DOHH2 (cell line): ENCODE measurements around the gene SYN1.
"Not testable (repeated sequence)": the region's sequence is repeated elsewhere in the genome, so short reads cannot be mapped to it uniquely, and the experiment has no call there.

Experiments
- H3F3A ChIP-seq: fragments of 200-600 bp; sonication (generic), shearing (Covaris generic); 2 replicates; pipeline ENCODE4 v1.6.0; 2016; ENCODE audit warnings: antibody characterized with exemption, mild to moderate bottlenecking; ENCODE audit not compliant: control insufficient read depth, insufficient read depth
- H3K27ac ChIP-seq: fragments of 200-600 bp; sonication (generic); 2 replicates; pipeline ENCODE4 v1.5.1; 2014; ENCODE audit warnings: low read depth, mild to moderate bottlenecking, low read length, moderate library complexity
- H3K27me3 ChIP-seq: fragments of 200-600 bp; sonication (generic); 2 replicates; pipeline ENCODE4 v1.6.1; 2014; ENCODE audit warnings: mild to moderate bottlenecking, low read length, mixed read lengths; ENCODE audit not compliant: control insufficient read depth
- H3K36me3 ChIP-seq: fragments of 200-600 bp; sonication (generic); 2 replicates; pipeline ENCODE4 v1.6.1; 2014; ENCODE audit warnings: mild to moderate bottlenecking, low read length, moderate library complexity, mixed read lengths; ENCODE audit not compliant: control insufficient read depth
- H3K4me1 ChIP-seq: fragments of 200-600 bp; sonication (generic); 2 replicates; pipeline ENCODE4 v1.6.1; 2014; ENCODE audit warnings: mild to moderate bottlenecking, low read length, mixed read lengths; ENCODE audit not compliant: control insufficient read depth
- H3K4me2 ChIP-seq: fragments of 200-600 bp; sonication (generic); 2 replicates; pipeline ENCODE4 v1.6.0; 2014; ENCODE audit warnings: mild to moderate bottlenecking, low read length, moderate library complexity
- H3K4me3 ChIP-seq: fragments of 200-600 bp; sonication (generic); 2 replicates; pipeline ENCODE4 v1.5.1; 2014; ENCODE audit warnings: mild to moderate bottlenecking, low read length, mixed read lengths
- H3K79me2 ChIP-seq: fragments of 200-600 bp; sonication (generic); 2 replicates; pipeline ENCODE4 v1.6.1; 2014; ENCODE audit warnings: mild to moderate bottlenecking, low read length, mixed read lengths; ENCODE audit not compliant: control insufficient read depth
- H3K9me2 ChIP-seq: fragments of 200-600 bp; sonication (generic); replicated peaks from 2 replicates; pipeline ENCODE4 v1.6.1; 2014; ENCODE audit warnings: mild to moderate bottlenecking, low read length, mixed read lengths; ENCODE audit not compliant: control insufficient read depth
- H3K9me3 ChIP-seq: fragments of 200-600 bp; sonication (generic); 2 replicates; pipeline ENCODE4 v1.6.1; 2014; ENCODE audit warnings: antibody characterized with exemption, low read length, mixed read lengths; ENCODE audit not compliant: control insufficient read depth, insufficient read depth
- H4K20me1 ChIP-seq: fragments of 200-600 bp; sonication (generic); 2 replicates; pipeline ENCODE4 v1.6.0; 2014; ENCODE audit warnings: low read depth, mild to moderate bottlenecking, antibody characterized with exemption, low read length, moderate library complexity; ENCODE audit not compliant: control insufficient read depth, insufficient read depth
- CTCF ChIP-seq: fragments of 200-600 bp; sonication (generic); IDR thresholded peaks from one replicate; pipeline ENCODE4 v1.5.1; 2014; ENCODE audit warnings: antibody characterized with exemption, mild to moderate bottlenecking, low read depth, low read length; ENCODE audit not compliant: poor library complexity, severe bottlenecking
- EZH2phosphoT487 ChIP-seq: fragments of 200-600 bp; sonication (generic); IDR thresholded peaks from 2 replicates; pipeline ENCODE4 v1.6.1; 2017; ENCODE audit warnings: borderline replicate concordance, mild to moderate bottlenecking, antibody characterized with exemption, low read length, moderate library complexity, mixed read lengths

The SYN1 gene

GRCh38 chrX:47605024-47605423, 14.6 kb downstream of the SYN1 start:
- no peak for TF ChIP-seq CTCF
- no peak for TF ChIP-seq EZH2phosphoT487
- no peak overlapping the region for H3K27ac ChIP-seq
- no peaks in the 10 kb centered on the region for H3K36me3 ChIP-seq
- H4K20me1 ChIP-seq: no peaks in the 10 kb centered on the region
- no peak overlapping the region for H3K4me3 ChIP-seq
- H3K9me3 ChIP-seq: no peaks in the 10 kb centered on the region
- no peaks in the 10 kb centered on the region for H3K9me2 ChIP-seq
- no peaks in the 10 kb centered on the region for H3K27me3 ChIP-seq
- H3K4me2 ChIP-seq: no peak overlapping the region
- H3K79me2 ChIP-seq: no peaks in the 10 kb centered on the region
- no peaks in the 10 kb centered on the region for H3F3A ChIP-seq
- no peaks in the 10 kb centered on the region for H3K4me1 ChIP-seq

DNA sequence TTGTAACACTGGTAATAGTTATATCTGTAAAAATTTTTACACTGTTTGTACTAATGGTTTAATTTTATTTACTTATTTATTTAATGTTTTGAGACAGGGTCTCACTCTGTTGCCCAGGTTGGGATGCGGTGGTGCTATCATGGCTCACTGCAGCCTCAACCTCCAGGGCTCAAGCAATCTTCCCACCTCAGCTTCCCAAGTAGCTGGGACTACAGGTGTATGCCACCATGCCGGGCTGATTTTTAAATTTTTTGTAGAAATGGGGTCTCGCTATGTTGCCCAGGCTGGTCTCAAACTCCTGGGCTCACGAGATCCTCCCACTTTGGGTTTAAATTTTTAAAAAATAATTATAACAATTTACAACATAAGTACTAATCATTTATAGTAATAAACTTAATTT, 16.5 kb downstream of the SYN1 start:
- H3K4me1 ChIP-seq, H3K36me3 ChIP-seq, H3F3A ChIP-seq, H3K9me2 ChIP-seq, H3K27ac ChIP-seq, H4K20me1 ChIP-seq, H3K4me2 ChIP-seq, H3K4me3 ChIP-seq, H3K27me3 ChIP-seq, H3K79me2 ChIP-seq, H3K9me3 ChIP-seq: not testable (repeated sequence)

DNA sequence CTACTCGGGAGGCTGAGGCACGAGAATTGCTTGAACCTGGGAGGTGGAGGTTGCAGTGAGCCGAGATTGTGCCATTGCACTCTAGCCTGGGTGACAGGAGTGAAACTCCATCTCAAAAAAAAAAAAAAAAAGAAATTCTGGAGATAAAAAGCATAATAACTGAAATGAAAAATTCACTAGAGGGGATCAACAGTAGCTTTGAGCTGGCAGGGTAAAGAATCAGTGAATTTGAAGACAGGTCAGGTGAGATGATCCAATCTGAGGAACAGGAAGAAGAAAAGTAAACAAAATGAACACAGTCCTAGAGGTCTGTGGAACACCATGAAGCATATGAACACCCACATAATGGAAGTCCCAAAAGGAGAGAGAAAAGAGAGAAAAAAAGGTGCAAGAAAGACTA, 22.4 kb downstream of the SYN1 start:
- Histone ChIP-seq H3K27me3 (no peaks in the 10 kb centered on the region), H3F3A (no peaks in the 10 kb centered on the region), H4K20me1 (no peaks in the 10 kb centered on the region), H3K9me2 (no peaks in the 10 kb centered on the region), H3K79me2 (no peaks in the 10 kb centered on the region), H3K4me2 (no peak overlapping the region), H3K4me1 (no peaks in the 10 kb centered on the region), H3K36me3 (no peaks in the 10 kb centered on the region), H3K9me3 (no peaks in the 10 kb centered on the region), H3K4me3 (no peak overlapping the region), H3K27ac (no peak overlapping the region)
- TF ChIP-seq EZH2phosphoT487: no peak
- no peak for TF ChIP-seq CTCF

- no peaks in the 10 kb centered on the region for H3K79me2 ChIP-seq
- H3K4me3 ChIP-seq: no peak overlapping the region
- no peaks in the 10 kb centered on the region for H3F3A ChIP-seq
- no peaks in the 10 kb centered on the region for H3K36me3 ChIP-seq
- no peak overlapping the region for H3K27ac ChIP-seq
- H3K9me3 ChIP-seq: no peaks in the 10 kb centered on the region
- H4K20me1 ChIP-seq: no peaks in the 10 kb centered on the region
- no peaks in the 10 kb centered on the region for H3K9me2 ChIP-seq
- H3K27me3 ChIP-seq: no peaks in the 10 kb centered on the region
- TF ChIP-seq CTCF (no peak), EZH2phosphoT487 (no peak)
- H3K4me1 ChIP-seq: no peaks in the 10 kb centered on the region
- H3K4me2 ChIP-seq: no peak overlapping the region
Measured at GRCh38 chrX:47596256-47596655, 23.4 kb downstream of the SYN1 start.
